IMR-90 (cell line): Measurements from ENCODE around the gene RPTOR. TPM values are rescaled to one million over a fixed set of nuclear protein-coding genes. Genes with fewer than 3 reads are reported as not detected.

Experiments
- ATAC-seq: fragments of 200-7000 bp; cut with Tn5 transposase; 2 replicates; pipeline ENCODE4 v1.9.1; 2020; ENCODE audit warnings: low read depth, mild to moderate bottlenecking, moderate library complexity
- BruUV-seq: library from RNA; stranded (reverse); fragments of 400-500 nt; replicated peaks from 2 replicates; lab custom pipeline; 2021; lab: Mats Ljungman, UMichigan
- CTCF ChIA-PET: fragments of 300-600 bp; formaldehyde crosslinking; extraction: SDS; loops from one replicate; lab custom pipeline; 2021; ENCODE audit warnings: antibody characterized with exemption; lab: Yijun Ruan, JAX
- POLR2A ChIA-PET: fragments of 300-600 bp; sonication (Branson Sonifier 250); formaldehyde crosslinking; loops from one replicate; lab custom pipeline; 2022; ENCODE audit warnings: antibody characterized with exemption; ENCODE audit not compliant: unreplicated experiment; lab: Charles Lee
- DNase-seq: peaks from one replicate; pipeline ENCODE4 v3.0.0; 2013
- H2AFZ ChIP-seq: replicated peaks from 2 replicates; pipeline ENCODE3; 2013; ENCODE audit warnings: low read length, mild to moderate bottlenecking; ENCODE audit not compliant: poor library complexity
- H2AK5ac ChIP-seq: 2 replicates; pipeline ENCODE4 v1.6.1; 2013; ENCODE audit warnings: low read depth, low read length, inconsistent platforms
- H2AK9ac ChIP-seq: replicated peaks from 2 replicates; pipeline ENCODE3; 2013; ENCODE audit warnings: mild to moderate bottlenecking, low read depth, low read length, moderate library complexity; ENCODE audit not compliant: poor library complexity
- H2BK120ac ChIP-seq: 2 replicates; pipeline ENCODE4 v1.6.1; 2013; ENCODE audit warnings: low read depth, low read length, inconsistent platforms
- H2BK15ac ChIP-seq: 3 replicates; pipeline ENCODE4 v1.6.1; 2013; ENCODE audit warnings: low read depth, low read length, inconsistent platforms
- H2BK20ac ChIP-seq: 2 replicates; pipeline ENCODE4 v1.6.1; 2013; ENCODE audit warnings: low read depth, mild to moderate bottlenecking, inconsistent platforms, low read length, moderate library complexity
- H2BK5ac ChIP-seq: 2 replicates; pipeline ENCODE4 v1.6.1; 2013; ENCODE audit warnings: mild to moderate bottlenecking, low read depth, low read length, inconsistent platforms; ENCODE audit not compliant: poor library complexity, severe bottlenecking
- H3K14ac ChIP-seq: replicated peaks from 2 replicates; pipeline ENCODE4 v1.6.1; 2013; ENCODE audit warnings: low read depth, low read length, inconsistent platforms
- H3K18ac ChIP-seq: 2 replicates; pipeline ENCODE4 v1.6.1; 2013; ENCODE audit warnings: low read depth, low read length, control low read depth
- H3K23ac ChIP-seq: 2 replicates; pipeline ENCODE4 v1.6.1; 2013; ENCODE audit warnings: low read depth, low read length, inconsistent platforms
- H3K27ac ChIP-seq: 2 replicates; pipeline ENCODE4 v1.5.1; 2013; ENCODE audit warnings: mild to moderate bottlenecking, control low read depth, low read length; ENCODE audit not compliant: insufficient read depth
- H3K27me3 ChIP-seq: 2 replicates; pipeline ENCODE4 v1.6.1; 2013; ENCODE audit warnings: low read length; ENCODE audit not compliant: control insufficient read depth, insufficient read depth
- H3K36me3 ChIP-seq: 2 replicates; pipeline ENCODE4 v1.6.1; 2013; ENCODE audit warnings: low read length, mixed read lengths; ENCODE audit not compliant: control insufficient read depth, insufficient read depth
- H3K4ac ChIP-seq: 2 replicates; pipeline ENCODE4 v1.6.1; 2013; ENCODE audit warnings: low read depth, low read length, inconsistent platforms
- H3K4me1 ChIP-seq: 2 replicates; pipeline ENCODE4 v1.6.1; 2013; ENCODE audit warnings: low read length, mixed read lengths; ENCODE audit not compliant: control insufficient read depth, insufficient read depth
- H3K4me2 ChIP-seq: 2 replicates; pipeline ENCODE4 v1.6.1; 2013; ENCODE audit warnings: low read depth, mild to moderate bottlenecking, control low read depth, low read length, moderate library complexity
- H3K4me3 ChIP-seq: 2 replicates; pipeline ENCODE4 v1.5.1; 2013; ENCODE audit warnings: low read depth, mild to moderate bottlenecking, control low read depth, low read length, moderate library complexity; ENCODE audit not compliant: insufficient read depth
- H3K56ac ChIP-seq: 2 replicates; pipeline ENCODE4 v1.6.1; 2013; ENCODE audit warnings: low read length, inconsistent platforms; ENCODE audit not compliant: insufficient read depth; ENCODE audit errors: extremely low read depth
- H3K79me1 ChIP-seq, 2 experiments: 2 replicates each; pipeline ENCODE4 v1.6.1; 2013; ENCODE audit warnings: low read length in 2 of 2, inconsistent platforms in 1 of 2, low read depth in 1 of 2
- H3K9ac ChIP-seq: 2 replicates; pipeline ENCODE4 v1.6.1; 2013; ENCODE audit warnings: low read depth, low read length, control low read depth
- H3K9me1 ChIP-seq: 2 replicates; pipeline ENCODE4 v1.6.1; 2013; ENCODE audit warnings: low read length, inconsistent platforms; ENCODE audit not compliant: insufficient read depth
- H3K9me3 ChIP-seq: 2 replicates; pipeline ENCODE4 v1.6.1; 2013; ENCODE audit warnings: low read length; ENCODE audit not compliant: control insufficient read depth, insufficient read depth
- H4K20me1 ChIP-seq: 2 replicates; pipeline ENCODE4 v1.6.1; 2013; ENCODE audit warnings: low read length, inconsistent platforms; ENCODE audit not compliant: insufficient read depth
- H4K5ac ChIP-seq: 2 replicates; pipeline ENCODE4 v1.6.1; 2013; ENCODE audit warnings: mild to moderate bottlenecking, low read depth, low read length, control low read depth
- H4K8ac ChIP-seq, 2 experiments: 2 replicates each; pipeline ENCODE4 v1.6.1; 2013; ENCODE audit warnings: low read depth in 2 of 2, low read length in 2 of 2, control low read depth in 1 of 2, inconsistent platforms in 1 of 2
- H4K91ac ChIP-seq: 2 replicates; pipeline ENCODE4 v1.6.1; 2013; ENCODE audit warnings: low read depth, low read length, inconsistent platforms; ENCODE audit not compliant: insufficient read depth
- FOS ChIP-seq: fragments of 150-350 bp; IDR thresholded peaks from 2 replicates; pipeline ENCODE4 v1.6.1; 2016; ENCODE audit warnings: low read depth, low read length
- WGBS, 2 experiments: methylation state at CpG; one replicate each; pipeline versions ENCODE4 v1.1.5 to v1.1.7; 2013; ENCODE audit warnings: missing lambda C conversion rate in 2 of 2; ENCODE audit not compliant: insufficient read length in 1 of 2; ENCODE audit errors: extremely low coverage in 2 of 2; 5-methylcytosine and 5-hydroxymethylcytosine counted together
- dilution Hi-C: fragments of 300-500 bp; cut with HindIII; formaldehyde crosslinking; loops from one replicate; pipeline ENCODE4 v1.14.3; 2018; ENCODE audit warnings: low sequenced_read_pairs; ENCODE audit not compliant: unreplicated experiment
- in situ Hi-C: fragments of 300-500 bp; cut with MboI; formaldehyde crosslinking; loops from 3 replicates; pipeline ENCODE4 v1.14.3; 2019; ENCODE audit warnings: low sequenced_read_pairs, inconsistent platforms, mixed read lengths
- intact Hi-C: fragments of 100-400 bp; cut with micrococcal nuclease; formaldehyde crosslinking; loops from 2 replicates; pipeline ENCODE4 v1.10.0; 2022
- polyA plus RNA-seq, 3 experiments: library from polyadenylated mRNA; depleted of rRNA; stranded (reverse); fragments of >200 nt; gene quantifications; 2 replicates each; pipeline ENCODE4 v1.2.3, GENCODE V29; 2012; ENCODE audit warnings: low replicate concordance in 1 of 3
- total RNA-seq: library from RNA; depleted of rRNA; stranded (reverse); fragments of >200 nt; gene quantifications from 2 replicates; pipeline ENCODE4 v1.2.3, GENCODE V29; 2012

Gene RPTOR
- total and polyA plus RNA-seq, 2 of the 4 experiments (the other 2 are of a cell fraction) = 10.8 to 14.7 TPM

- no peak for TF ChIP-seq FOS
- H2AK9ac ChIP-seq = peak overlapping the region; percentile 34
- no peak overlapping the region; the same call in 1 of the 2 replicates for H2BK20ac ChIP-seq
- no peak for DNase-seq
- H3K79me1 ChIP-seq = peaks cover 0 to 16% of the 10 kb centered on the region in 2 experiments; a peak in 1 of 4 replicates
- no peak overlapping the region for H2AFZ ChIP-seq
- dilution Hi-C loops = no loop called here
- no peak overlapping the region for H2BK15ac ChIP-seq
- H4K20me1 ChIP-seq = no peaks in the 10 kb centered on the region
- no peak overlapping the region; the same call in 1 of the 2 replicates for H2AK5ac ChIP-seq
- ATAC-seq = no peak
- H3K4me3 ChIP-seq = no peak overlapping the region
- peak overlapping the region; percentile 46; the same call in 1 of the 2 replicates for H4K91ac ChIP-seq
- H3K9me3 ChIP-seq = no peaks in the 10 kb centered on the region
- ChIA-PET CTCF (no interaction called here), POLR2A (interaction anchor here (0.6 kb wide), 1 partner anchor 33 kb away, joined by 3 read pairs; no protein-coding TSS in a partner anchor)
- peak overlapping the region; percentile 60 for H3K4ac ChIP-seq
- peaks cover 12% of the 10 kb centered on the region for H3K36me3 ChIP-seq
- H3K27me3 ChIP-seq = no peaks in the 10 kb centered on the region
- peak overlapping the region; percentile 29; the same call in 1 of the 2 replicates for H2BK120ac ChIP-seq
- no peak overlapping the region for H2BK5ac ChIP-seq
- H4K8ac ChIP-seq = no peak overlapping the region
- H3K4me2 ChIP-seq = no peak overlapping the region
- peaks cover 16% of the 10 kb centered on the region for H3K4me1 ChIP-seq
- H3K9ac ChIP-seq = no peak overlapping the region
- WGBS, 2 experiments = 73% methylated on average over 7 of the region's 18 CpGs; no CpG with 5 or more reads in 1 of the 2 experiments
- no TSS peak for BruUV-seq
- H4K5ac ChIP-seq = peak overlapping the region; percentile 4; the same call in 1 of the 2 replicates
- peak overlapping the region; percentile 82; the same call in 1 of the 2 replicates for H3K14ac ChIP-seq
- intact Hi-C loops = no loop called here
- H3K23ac ChIP-seq = peak overlapping the region; percentile 44; the same call in 1 of the 2 replicates
- no peak overlapping the region for H3K56ac ChIP-seq
- H3K27ac ChIP-seq = no peak overlapping the region
- peaks cover 25% of the 10 kb centered on the region for H3K9me1 ChIP-seq
- H3K18ac ChIP-seq = no peak overlapping the region
- in situ Hi-C loops = loop anchor here (10.0 kb wide), 1 partner anchor 448 kb away; no protein-coding TSS in a partner anchor
Observed at GRCh38 chr17:80872501-80873306, 328.1 kb downstream of the RPTOR start.
